Gastrocnemius medialis (tissue), 4 donors: ENCODE measurements around the gene PRC1.

Source experiments
- POLR2A ChIP-seq, 2 donors: fragments of 450-650 bp; IDR thresholded peaks; one replicate each; pipeline ENCODE4 v1.6.1; 2017; ENCODE audit warnings: antibody characterized with exemption in 2 of 2, mild to moderate bottlenecking in 2 of 2, moderate library complexity in 2 of 2
- TF ChIP-seq, protein P1 (sequence below), 5 experiments: fragments of 450-650 bp in 3 of 5; fragments of 200-600 bp in 2 of 5; sonication (generic) in 2 of 5; IDR thresholded peaks in 4 of 5; conservative IDR thresholded peaks in 1 of 5; 1 replicate in 4 of 5; 2 replicates in 1 of 5; pipeline ENCODE4 v1.5.1; 2016 to 2019; ENCODE audit warnings: antibody characterized with exemption in 5 of 5, mild to moderate bottlenecking in 3 of 5, moderate library complexity in 3 of 5

DNA sequence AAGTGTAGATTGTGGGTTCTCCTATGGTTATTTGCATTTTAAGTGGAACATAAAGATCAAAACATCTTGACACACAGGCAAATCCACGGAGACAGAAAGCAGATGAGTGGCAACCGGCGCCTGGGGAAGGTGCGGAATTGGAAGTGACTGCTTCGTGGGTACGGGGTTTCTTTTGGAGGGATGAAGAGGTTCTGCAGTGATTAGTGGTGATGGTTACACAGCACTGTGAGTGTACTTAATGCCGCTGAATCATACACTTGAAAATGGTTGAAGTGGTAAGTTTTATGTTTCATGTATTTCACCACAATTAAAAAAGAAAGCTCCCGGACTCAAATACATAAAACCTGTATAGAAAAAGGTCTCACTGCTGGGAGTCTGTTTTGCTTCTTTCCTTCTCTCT, 46.5 kb upstream of the PRC1 start:
- TF ChIP-seq, protein P1, sequence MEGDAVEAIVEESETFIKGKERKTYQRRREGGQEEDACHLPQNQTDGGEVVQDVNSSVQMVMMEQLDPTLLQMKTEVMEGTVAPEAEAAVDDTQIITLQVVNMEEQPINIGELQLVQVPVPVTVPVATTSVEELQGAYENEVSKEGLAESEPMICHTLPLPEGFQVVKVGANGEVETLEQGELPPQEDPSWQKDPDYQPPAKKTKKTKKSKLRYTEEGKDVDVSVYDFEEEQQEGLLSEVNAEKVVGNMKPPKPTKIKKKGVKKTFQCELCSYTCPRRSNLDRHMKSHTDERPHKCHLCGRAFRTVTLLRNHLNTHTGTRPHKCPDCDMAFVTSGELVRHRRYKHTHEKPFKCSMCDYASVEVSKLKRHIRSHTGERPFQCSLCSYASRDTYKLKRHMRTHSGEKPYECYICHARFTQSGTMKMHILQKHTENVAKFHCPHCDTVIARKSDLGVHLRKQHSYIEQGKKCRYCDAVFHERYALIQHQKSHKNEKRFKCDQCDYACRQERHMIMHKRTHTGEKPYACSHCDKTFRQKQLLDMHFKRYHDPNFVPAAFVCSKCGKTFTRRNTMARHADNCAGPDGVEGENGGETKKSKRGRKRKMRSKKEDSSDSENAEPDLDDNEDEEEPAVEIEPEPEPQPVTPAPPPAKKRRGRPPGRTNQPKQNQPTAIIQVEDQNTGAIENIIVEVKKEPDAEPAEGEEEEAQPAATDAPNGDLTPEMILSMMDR (IDR thresholded peaks at IDR 0.05 in 4 of 5, conservative IDR thresholded peaks at IDR 0.05 in 1 of 5): no peak
- no peak for TF ChIP-seq POLR2A (IDR thresholded peaks at IDR 0.05)
